ENCODE results near the gene DDB1.

Gene DDB1

DNA sequence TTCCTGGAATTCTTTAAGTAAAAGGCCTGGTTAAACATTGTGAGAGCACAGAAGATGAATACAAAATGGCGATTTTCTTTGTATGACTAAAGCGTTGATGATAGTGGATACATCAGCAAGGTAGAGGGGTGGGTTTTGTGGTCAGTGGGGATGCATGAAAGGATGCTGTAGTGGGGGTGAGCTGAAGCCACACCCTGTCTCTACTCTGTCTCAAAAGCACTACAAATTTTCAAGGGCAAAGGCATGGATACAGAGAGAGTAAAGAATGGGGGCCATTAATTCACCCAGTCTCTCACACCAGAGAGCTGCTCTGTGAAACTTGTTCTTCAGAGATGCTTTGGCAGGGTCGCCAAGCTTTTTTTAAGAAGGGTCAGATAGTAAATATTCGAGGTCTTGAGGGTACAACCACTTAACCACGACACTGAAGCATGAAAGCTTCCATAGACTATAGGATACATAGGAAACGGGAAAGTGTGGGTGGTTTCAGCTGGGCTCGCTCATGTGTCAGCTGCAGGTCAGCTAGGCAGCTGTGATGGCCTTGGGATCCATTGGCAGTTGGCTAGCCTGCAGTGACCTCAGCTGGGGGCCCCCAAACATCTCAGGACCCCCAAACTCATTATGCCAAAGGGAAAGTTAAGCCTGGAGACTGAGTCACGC is 37.6 kb upstream of the DDB1 start:
- TF ChIP-seq, protein P1, sequence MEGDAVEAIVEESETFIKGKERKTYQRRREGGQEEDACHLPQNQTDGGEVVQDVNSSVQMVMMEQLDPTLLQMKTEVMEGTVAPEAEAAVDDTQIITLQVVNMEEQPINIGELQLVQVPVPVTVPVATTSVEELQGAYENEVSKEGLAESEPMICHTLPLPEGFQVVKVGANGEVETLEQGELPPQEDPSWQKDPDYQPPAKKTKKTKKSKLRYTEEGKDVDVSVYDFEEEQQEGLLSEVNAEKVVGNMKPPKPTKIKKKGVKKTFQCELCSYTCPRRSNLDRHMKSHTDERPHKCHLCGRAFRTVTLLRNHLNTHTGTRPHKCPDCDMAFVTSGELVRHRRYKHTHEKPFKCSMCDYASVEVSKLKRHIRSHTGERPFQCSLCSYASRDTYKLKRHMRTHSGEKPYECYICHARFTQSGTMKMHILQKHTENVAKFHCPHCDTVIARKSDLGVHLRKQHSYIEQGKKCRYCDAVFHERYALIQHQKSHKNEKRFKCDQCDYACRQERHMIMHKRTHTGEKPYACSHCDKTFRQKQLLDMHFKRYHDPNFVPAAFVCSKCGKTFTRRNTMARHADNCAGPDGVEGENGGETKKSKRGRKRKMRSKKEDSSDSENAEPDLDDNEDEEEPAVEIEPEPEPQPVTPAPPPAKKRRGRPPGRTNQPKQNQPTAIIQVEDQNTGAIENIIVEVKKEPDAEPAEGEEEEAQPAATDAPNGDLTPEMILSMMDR (IDR thresholded peaks at IDR 0.05; ENCODE audit: extremely low read depth, insufficient read depth, missing control alignments), result peak; percentile 17
- in situ Hi-C loops (cut with MboI; ENCODE audit: low pct_unique_long_range_greater_than_20kb, low sequenced_read_pairs, unreplicated experiment), result no loop called here
- no peak for DNase-seq (ENCODE audit: low spot score)

DNA sequence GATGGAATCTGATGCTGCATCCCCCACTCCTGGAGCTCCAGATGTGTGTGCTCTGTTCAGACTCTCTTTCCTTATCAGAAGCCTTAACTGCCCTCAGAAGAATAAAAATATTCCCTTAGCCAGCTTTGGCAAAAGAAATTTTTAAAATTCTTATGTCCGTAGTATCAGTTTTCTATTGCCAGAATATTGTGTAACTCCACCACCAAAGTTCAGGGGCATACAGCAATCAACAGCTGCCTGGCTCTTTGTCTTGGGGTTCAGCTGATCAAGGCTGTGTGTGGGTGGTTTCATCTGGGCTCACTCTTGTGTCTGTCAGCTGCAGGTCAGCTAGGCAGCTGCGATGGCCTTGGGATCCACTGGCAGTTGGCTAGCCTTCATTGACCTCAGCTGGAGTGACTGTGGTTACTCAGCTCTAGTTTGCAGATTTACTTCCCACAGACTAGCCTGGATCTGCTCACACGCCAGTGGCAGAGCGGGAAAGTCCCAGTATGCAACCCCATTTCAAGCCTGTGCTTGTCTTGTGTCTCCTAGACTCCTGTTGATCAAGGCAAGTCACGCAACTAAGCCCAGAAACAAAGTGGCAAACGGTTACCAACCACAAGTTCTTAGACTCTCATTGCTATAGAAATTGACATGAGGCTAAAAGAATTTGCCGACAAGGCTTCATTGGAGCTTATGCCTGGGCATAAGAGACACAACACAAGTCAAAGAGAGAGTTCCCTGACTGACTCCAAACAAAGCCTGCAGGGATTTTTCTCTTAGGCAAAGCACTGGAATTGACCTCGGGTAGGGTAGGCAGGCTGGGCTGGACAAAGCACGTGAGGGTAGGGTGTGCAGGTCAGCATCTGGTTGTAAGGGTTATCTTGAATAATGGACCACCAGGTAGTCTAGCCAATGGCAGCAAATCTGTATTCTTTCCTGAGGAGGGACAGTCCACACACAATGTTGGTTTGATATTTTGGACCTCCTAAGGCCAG is 36.8 kb upstream of the DDB1 start:
- in situ Hi-C loops (cut with MboI; ENCODE audit: low pct_unique_long_range_greater_than_20kb, low sequenced_read_pairs, unreplicated experiment), result no loop called here
- TF ChIP-seq, protein P1 (IDR thresholded peaks at IDR 0.05; ENCODE audit: extremely low read depth, insufficient read depth, missing control alignments), result no peak
- DNase-seq (ENCODE audit: low spot score), result peak; percentile 31

DNA sequence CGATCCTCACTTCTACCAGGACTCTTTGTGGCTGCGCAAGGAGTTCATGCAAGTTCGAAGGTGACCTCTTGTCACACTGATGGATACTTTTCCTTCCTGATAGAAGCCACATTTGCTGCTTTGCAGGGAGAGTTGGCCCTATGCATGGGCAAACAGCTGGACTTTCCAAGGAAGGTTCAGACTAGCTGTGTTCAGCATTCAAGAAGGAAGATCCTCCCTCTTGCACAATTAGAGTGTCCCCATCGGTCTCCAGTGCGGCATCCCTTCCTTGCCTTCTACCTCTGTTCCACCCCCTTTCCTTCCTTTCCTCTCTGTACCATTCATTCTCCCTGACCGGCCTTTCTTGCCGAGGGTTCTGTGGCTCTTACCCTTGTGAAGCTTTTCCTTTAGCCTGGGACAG is 35.7 kb upstream of the DDB1 start:
- no peak for DNase-seq (ENCODE audit: low spot score)
- TF ChIP-seq, protein P1 (IDR thresholded peaks at IDR 0.05; ENCODE audit: extremely low read depth, insufficient read depth, missing control alignments), result no peak
- in situ Hi-C loops (cut with MboI; ENCODE audit: low pct_unique_long_range_greater_than_20kb, low sequenced_read_pairs, unreplicated experiment), result no loop called here

DNA sequence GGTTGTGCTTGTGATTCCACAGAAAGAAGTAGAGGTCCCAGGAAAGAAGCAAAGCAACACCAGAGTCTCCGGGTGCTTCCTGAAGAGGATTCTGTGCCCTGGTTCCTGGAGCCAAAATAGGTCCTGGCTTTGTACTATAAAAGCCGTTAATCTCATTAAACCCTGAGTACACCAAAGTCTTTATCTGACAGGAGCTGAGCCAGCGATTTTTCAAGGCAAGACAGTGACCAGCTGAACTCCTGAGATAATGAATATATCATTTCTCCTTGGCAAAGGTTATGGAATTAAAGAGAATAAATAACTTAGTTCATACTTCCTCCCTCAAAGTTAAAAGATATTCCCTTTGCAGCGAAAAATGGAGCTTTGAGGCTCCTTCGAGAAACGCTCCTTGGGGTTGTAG is 34.5 kb upstream of the DDB1 start:
- DNase-seq (ENCODE audit: low spot score), result no peak
- TF ChIP-seq, protein P1 (IDR thresholded peaks at IDR 0.05; ENCODE audit: extremely low read depth, insufficient read depth, missing control alignments), result no peak
- in situ Hi-C loops (cut with MboI; ENCODE audit: low pct_unique_long_range_greater_than_20kb, low sequenced_read_pairs, unreplicated experiment), result no loop called here

DNA sequence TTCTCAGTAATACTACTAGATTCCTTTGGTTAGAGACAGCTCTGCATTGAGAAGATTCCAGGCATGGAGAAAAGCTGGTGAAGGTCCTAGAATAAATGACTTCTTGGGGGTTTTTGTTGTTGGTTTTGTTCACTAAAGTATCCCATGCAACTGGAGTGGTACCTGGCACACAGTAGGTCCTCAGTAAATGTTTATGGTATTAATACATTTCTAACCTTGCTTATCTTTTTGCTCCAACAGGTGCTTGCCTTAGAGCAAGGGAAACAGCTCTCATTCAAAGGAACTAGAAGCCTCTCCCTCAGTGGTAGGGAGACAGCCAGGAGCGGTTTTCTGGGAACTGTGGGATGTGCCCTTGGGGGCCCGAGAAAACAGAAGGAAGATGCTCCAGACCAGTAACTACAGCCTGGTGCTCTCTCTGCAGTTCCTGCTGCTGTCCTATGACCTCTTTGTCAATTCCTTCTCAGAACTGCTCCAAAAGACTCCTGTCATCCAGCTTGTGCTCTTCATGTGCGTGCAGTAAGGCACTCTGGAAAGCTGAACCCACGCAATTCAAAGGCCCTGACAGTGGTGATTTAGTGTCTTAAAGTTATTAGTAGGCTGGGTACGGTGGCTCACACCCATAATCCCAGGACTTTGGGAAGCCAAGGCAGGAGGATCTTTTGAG is 31.2 kb upstream of the DDB1 start:
- no peak for DNase-seq (ENCODE audit: low spot score)
- TF ChIP-seq, protein P1 (IDR thresholded peaks at IDR 0.05; ENCODE audit: extremely low read depth, insufficient read depth, missing control alignments), result no peak
- in situ Hi-C loops (cut with MboI; ENCODE audit: low pct_unique_long_range_greater_than_20kb, low sequenced_read_pairs, unreplicated experiment), result no loop called here

DNA sequence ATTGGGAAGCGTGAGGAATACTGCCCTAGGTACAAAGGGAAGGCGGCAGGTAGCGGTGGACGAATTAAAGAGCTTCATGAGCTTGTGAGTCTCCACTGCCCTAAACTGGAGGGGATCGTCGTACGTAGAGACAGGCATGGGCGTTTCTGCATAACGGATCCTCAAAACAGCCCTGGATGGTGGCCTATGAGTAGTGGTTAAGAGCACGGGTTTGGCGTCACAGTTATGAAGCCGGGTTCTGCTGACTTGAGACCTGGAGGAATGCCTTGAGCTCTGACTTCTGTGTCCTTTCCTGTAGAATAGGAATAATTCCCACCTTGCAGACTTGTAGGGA is 29.6 kb upstream of the DDB1 start:
- TF ChIP-seq, protein P1 (IDR thresholded peaks at IDR 0.05; ENCODE audit: extremely low read depth, insufficient read depth, missing control alignments), result no peak
- peak; percentile 51 for DNase-seq (ENCODE audit: low spot score)
- in situ Hi-C loops (cut with MboI; ENCODE audit: low pct_unique_long_range_greater_than_20kb, low sequenced_read_pairs, unreplicated experiment), result no loop called here

Data from GM13977 (cell line).